ENCODE results near the gene RLF.
A peak's percentile ranks its signal among the peaks of the same experiment; 100 is the strongest.

The RLF gene

GRCh38 chr1:40243351-40243750 lies 82.2 kb downstream of the RLF start:
- no peak for DNase-seq (ENCODE audit: low read depth)

GRCh38 chr1:40244138-40244744 lies 83.1 kb downstream of the RLF start:
- no peak for DNase-seq (ENCODE audit: low read depth)

GRCh38 chr1:40245686-40246085 lies 84.5 kb downstream of the RLF start:
- no peak for DNase-seq (ENCODE audit: low read depth)

GRCh38 chr1:40247655-40248054 lies 86.5 kb downstream of the RLF start, which contains the start of gene TMCO2:
Gene TMCO2 (plus strand): TSS chr1:40247937. CDS start chr1:40247994, 57 bp downstream.
- DNase-seq (ENCODE audit: low read depth): no peak

- DNase-seq (ENCODE audit: low read depth): no peak
Observed at GRCh38 chr1:40248412-40248811, 87.2 kb downstream of the RLF start.

- no peak for DNase-seq (ENCODE audit: low read depth)
Observed at GRCh38 chr1:40251456-40251855, 90.3 kb downstream of the RLF start.

GRCh38 chr1:40252601-40253000 lies 91.4 kb downstream of the RLF start:
- DNase-seq (ENCODE audit: low read depth): no peak

GRCh38 chr1:40255231-40255630 lies 94.0 kb downstream of the RLF start:
- DNase-seq (ENCODE audit: low read depth): no peak

GRCh38 chr1:40256401-40257084 lies 95.4 kb downstream of the RLF start:
- no peak for DNase-seq (ENCODE audit: low read depth)

GRCh38 chr1:40257313-40257687 lies 96.1 kb downstream of the RLF start:
- no peak for DNase-seq (ENCODE audit: low read depth)

- peak; percentile 96 for DNase-seq (ENCODE audit: low read depth)
Observed at GRCh38 chr1:40257688-40258444, 96.7 kb downstream of the RLF start, which contains the start of gene ZMPSTE24. Gene ZMPSTE24 (plus strand): TSS chr1:40258236. CDS start chr1:40258272, 36 bp downstream.

GRCh38 chr1:40258445-40258769 lies 97.2 kb downstream of the RLF start:
- no peak for DNase-seq (ENCODE audit: low read depth)

- DNase-seq (ENCODE audit: low read depth): no peak
Observed at GRCh38 chr1:40264354-40264781, 103.2 kb downstream of the RLF start.

GRCh38 chr1:40265298-40265697 lies 104.1 kb downstream of the RLF start:
- no peak for DNase-seq (ENCODE audit: low read depth)

GRCh38 chr1:40265919-40266318 lies 104.7 kb downstream of the RLF start:
- no peak for DNase-seq (ENCODE audit: low read depth)

- no peak for DNase-seq (ENCODE audit: low read depth)
Observed at GRCh38 chr1:40266786-40267535, 105.8 kb downstream of the RLF start.

- peak; percentile 78 for DNase-seq (ENCODE audit: low read depth)
Observed at GRCh38 chr1:40267767-40268187, 106.6 kb downstream of the RLF start.

GRCh38 chr1:40268211-40268610 lies 107.0 kb downstream of the RLF start:
- no peak for DNase-seq (ENCODE audit: low read depth)

- no peak for DNase-seq (ENCODE audit: low read depth)
Observed at GRCh38 chr1:40270152-40270834, 109.1 kb downstream of the RLF start.

GRCh38 chr1:40272653-40273213 lies 111.5 kb downstream of the RLF start:
- no peak for DNase-seq (ENCODE audit: low read depth)

- no peak for DNase-seq (ENCODE audit: low read depth)
Observed at GRCh38 chr1:40273547-40274166, 112.5 kb downstream of the RLF start.
